GM19193 (cell line): ENCODE measurements around the gene LRP1-AS.

Experiments used
- POLR2A ChIP-seq: IDR thresholded peaks from 4 replicates; pipeline ENCODE4 v1.6.1; 2011; ENCODE audit not compliant: insufficient read depth, insufficient read length; ENCODE audit errors: extremely low read depth

LRP1-AS gene

GRCh38 chr12:57158186-57158585, 10.8 kb upstream of the LRP1-AS start:
- no peak for TF ChIP-seq POLR2A

DNA sequence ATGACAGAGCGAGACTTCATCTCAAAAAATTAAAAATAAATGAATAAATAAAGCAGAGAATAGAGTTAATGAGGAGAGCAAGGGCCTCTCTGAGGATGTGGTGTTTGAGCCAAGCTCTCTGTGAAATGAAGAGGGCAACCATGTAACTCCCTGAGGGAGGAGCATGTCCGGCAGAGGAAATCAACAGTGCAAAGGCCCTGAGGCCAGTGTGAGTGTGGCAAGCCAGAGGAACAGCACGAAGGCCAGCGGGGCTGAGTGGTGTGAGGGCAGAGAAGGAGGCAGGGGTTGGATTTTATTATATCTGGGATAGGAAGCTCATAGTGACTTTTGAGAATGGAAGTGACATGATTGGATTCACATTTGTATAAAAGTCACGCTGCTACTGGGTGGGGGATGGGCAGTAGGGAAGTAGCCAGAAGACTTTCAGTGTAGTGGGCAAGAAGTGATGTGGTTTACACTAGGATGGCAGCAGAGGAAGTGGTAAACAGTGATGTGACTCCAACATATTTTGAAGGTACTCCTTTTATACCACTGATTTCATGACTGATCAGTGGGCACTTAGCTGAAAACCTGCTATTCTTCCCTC, 10.3 kb upstream of the LRP1-AS start:
- no peak for TF ChIP-seq POLR2A

GRCh38 chr12:57156701-57157403, 9.4 kb upstream of the LRP1-AS start:
- TF ChIP-seq POLR2A: no peak

GRCh38 chr12:57154804-57155434, 7.5 kb upstream of the LRP1-AS start:
- no peak for TF ChIP-seq POLR2A

GRCh38 chr12:57154076-57154475, 6.7 kb upstream of the LRP1-AS start:
- TF ChIP-seq POLR2A: no peak

DNA sequence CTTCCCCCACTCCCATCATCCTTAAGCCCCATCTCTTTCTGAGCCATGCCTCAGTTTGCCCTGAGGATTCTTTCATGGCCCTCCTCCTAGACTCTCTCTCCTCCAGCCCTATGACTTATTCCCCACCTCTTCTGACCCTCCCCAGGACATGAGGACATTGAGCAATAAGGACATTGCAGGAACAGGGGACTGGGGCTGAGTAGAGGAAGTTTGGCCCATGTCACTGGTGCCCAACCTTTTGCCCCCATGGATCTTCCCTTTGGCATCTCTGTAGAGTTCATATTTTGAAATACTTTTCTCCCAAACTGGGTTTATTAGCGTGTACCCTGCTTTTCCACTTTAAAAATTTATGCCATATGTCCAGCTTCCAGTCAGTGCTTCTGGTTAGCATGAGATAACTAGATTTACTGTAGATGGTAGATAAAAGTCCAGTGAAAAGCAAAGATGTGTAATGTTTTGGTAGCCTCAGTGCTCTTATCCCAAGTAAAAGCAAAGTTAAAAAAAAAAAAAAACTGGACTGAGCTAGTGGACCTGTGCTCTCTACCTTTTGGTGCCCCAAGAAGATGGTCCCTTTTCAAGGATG, 6.1 kb upstream of the LRP1-AS start:
- TF ChIP-seq POLR2A: no peak

- TF ChIP-seq POLR2A: no peak
Measured at GRCh38 chr12:57152639-57153038, 5.2 kb upstream of the LRP1-AS start.

DNA sequence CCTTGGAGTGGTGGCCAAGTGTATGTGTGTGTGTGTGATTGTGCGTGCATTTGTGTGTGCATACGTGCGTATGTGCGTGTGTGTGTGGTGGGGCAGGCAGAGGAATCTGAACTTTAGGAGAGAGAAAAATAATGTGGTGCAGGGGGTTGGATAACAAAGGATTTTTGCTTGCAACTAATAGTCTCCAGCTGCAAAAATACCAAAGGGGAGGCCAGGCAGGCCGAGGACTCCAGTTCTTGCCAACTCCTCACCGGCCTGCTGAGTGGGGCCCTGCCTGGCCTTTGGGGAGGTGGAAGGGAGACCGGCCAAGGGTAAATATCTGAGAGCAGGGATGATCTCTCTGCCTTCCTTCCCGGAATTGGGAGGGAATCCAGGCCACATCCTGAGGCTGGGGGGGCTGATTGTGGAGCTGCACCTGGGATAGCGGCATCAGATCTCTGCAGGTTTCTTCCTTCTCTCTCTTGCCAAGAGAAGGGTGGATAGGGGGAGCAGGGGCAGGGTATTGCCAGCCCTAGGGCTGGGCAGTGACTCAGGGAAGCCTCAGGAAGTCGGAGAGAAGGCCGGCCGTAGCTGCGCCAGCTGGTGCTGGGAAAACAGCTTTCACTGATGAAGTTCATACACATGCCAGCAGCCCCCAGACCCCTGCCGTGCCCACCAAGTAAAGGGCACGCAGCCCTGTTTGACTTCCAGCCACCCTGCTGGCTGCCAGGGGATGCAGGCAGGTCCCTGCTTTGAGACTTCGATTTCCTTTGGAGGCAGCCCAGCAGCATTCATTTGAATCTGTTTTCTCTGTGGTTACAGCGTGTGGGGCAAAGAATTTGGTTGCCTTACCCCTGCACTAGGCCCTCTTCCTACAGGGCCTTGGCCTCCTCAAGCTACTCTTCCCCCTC, 4.6 kb upstream of the LRP1-AS start:
- TF ChIP-seq POLR2A: no peak

DNA sequence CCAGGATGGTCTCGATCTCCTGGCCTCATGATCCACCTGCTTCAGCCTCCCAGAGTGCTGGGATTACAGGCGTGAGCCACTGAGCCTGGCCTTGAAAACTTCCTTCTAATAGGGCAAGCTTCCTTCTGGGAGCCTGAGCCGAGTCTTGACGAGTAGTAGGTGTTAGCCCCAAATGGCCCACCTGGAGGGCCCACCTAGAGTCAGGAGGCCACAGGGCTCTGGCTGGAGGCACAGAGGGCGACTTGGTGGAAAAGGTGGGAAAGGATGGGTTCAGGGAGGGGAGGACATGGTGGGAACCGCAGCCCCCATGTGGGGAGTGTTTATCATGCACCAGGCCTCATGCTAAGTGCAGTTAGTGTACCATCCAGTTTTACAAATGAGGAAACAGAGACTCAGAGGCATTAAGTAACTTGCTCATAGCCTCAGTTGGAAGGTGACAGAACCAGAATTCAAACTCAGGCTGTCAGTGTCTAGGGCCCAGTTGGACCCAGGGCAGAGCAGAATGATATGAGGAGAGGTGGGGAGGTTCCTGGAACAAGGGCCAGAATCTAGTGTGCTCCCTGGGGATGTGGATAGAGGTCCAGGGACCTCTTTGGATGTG, 3.1 kb upstream of the LRP1-AS start:
- no peak for TF ChIP-seq POLR2A

DNA sequence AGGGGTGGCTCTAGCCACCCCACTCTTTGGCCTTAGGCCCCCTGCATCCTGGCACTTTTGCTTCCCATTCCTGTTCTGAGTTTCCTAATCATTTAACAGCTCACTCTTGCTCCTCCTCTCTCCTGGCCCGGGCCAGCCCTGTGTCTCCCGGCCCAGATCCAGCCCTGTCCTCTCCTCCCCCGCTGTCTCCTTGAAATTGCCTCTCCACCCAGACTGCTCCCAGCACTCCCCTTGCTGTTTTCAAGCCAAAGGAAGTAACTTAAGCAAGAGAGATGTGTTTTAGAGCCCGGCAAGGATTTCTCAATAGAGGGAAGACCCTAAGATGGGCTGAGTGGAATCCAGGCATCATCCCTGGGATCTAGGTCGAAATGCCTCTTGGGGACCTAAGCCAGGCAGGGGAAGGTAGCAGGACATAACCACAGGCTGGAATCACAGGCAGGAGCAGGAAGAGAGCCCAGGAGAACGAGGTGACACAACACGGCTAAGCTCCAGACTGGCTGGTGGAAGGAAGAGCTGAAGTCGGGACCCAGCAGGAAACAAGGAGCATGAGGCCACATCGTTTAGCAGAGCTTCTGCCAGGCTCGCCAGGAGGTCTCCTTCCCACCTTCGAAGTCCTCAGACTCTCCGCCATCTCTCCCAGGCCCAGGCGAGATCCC, 2.0 kb upstream of the LRP1-AS start:
- TF ChIP-seq POLR2A: no peak

DNA sequence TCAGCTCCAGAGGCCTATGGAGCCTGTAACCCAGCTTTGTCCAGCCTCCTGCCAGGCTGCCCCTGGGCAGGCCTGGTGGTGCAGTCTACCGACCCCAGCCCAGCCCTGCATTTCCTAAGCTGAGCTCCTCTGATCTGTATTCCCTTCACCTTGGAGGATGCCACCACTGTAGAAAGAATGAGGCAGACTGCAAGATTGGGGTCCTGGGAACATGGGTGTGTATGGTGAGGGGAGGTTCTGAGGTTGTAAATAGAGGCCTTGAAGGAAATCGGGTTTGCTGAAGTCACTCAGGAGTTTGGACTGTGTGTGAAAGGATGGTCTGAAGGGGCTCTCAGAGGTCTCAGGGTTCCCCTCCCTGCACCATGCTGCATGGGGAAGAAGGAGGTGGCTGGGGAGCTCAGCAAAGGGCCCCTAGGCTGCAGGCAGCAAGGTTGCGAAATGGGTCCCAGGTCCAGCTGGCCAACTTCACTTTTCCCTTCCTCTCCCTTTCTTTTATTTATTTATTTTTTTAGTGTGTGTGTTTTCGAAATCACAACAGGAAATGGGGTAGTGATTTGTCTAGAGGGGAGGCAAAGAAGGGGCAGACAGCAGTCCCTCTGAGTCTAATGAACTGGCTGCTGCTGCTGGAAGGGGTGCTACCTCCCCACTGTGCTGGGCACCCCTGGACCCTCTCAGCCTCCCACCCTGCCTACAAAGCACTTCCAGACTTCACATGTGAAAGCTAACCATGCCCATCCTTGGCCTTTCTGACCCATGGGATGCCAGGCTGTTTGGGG, 1.2 kb upstream of the LRP1-AS start:
- TF ChIP-seq POLR2A: no peak

- no peak for TF ChIP-seq POLR2A
Measured at GRCh38 chr12:57146092-57146491, 1.3 kb downstream of the LRP1-AS start.

DNA sequence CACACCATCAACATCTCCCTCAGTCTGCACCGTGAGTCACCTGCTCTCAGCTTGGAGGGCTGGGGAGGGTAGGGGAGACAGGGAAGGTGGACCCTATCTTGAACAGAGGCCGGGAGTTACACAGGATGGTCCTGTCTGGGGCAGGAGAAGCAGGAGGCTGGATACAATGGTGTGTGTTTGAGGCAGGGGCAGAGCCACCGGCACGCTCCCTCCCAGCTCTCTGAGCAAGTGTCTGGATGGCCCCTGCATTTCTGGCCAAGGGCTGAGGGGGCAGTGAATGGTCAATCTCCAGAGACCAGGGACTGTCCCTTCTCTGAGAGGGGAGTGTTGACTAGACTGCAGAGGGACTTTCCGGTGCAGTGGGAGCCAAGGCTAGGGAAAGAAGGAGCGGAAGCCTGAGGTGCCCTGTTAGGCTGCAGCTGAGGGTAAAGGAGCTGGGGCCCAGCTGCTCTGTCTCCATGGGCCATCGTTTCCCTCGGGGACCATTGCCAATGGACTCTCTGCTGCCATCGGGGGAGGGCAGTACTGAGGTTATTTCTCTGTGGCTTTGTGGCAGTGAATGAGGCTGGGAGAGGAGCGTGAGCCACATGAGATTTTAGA, 1.9 kb downstream of the LRP1-AS start:
- no peak for TF ChIP-seq POLR2A

DNA sequence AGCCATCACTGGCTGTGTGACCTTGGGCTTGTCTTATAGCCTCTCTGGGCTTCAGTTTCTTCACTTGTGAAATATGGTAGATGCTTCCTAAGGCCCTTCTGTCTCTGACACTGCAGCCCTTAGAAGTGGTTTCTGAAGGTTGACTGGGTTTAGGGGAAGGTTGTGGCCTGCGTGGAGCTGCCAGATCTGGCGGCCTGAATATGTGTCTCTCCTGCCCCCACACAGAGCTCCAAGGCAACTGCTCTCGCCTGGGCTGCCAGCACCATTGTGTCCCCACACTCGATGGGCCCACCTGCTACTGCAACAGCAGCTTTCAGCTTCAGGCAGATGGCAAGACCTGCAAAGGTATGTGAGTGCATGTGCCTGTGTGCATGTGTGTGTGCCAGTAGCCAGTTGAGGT, 4.0 kb downstream of the LRP1-AS start:
- TF ChIP-seq POLR2A: no peak

DNA sequence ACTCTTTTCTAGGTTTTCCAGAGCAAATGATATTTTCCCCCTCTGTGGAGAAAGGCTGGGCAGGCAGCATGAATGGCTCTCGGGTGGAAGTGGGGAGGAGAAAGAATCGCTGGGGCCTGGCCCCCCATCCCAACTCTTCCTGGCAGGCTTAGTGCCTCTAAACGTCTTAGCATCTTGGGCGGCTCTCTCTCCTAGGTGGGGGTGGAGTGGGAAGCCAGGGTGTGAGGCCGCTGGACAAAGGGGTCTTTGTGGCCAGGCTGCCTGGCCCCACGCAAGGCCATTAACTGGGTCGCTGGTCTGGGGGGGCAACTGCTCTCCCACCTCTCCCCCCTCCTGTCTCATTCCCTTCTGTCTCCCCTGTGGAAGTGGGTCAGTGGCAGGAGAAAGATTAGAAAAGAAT, 4.7 kb downstream of the LRP1-AS start:
- no peak for TF ChIP-seq POLR2A
